Brain microvascular endothelial cell (primary cell): Measurements from ENCODE around the gene RSAD1.

Experiments
- DNase-seq: peaks from one replicate; pipeline ENCODE4 v3.0.0-alpha.2; 2020
- H3K27ac ChIP-seq: fragments of 250-450 bp; sonication (Bioruptor Pico); 2 replicates; pipeline ENCODE4 v1.5.1; 2020; ENCODE audit warnings: mild to moderate bottlenecking, moderate library complexity
- H3K27me3 ChIP-seq: fragments of 250-450 bp; sonication (Bioruptor Pico); replicated peaks from 2 replicates; pipeline ENCODE4 v1.5.1; 2020; ENCODE audit warnings: mild to moderate bottlenecking
- H3K36me3 ChIP-seq: fragments of 250-450 bp; sonication (Bioruptor Pico); replicated peaks from 2 replicates; pipeline ENCODE4 v1.5.1; 2020; ENCODE audit warnings: mild to moderate bottlenecking
- H3K4me3 ChIP-seq: 2 replicates; pipeline ENCODE4 v1.5.1; 2011; ENCODE audit warnings: low read depth, mild to moderate bottlenecking, control low read depth, low read length, moderate library complexity
- CTCF ChIP-seq: IDR thresholded peaks from 2 replicates; pipeline ENCODE4 v1.5.1; 2011; ENCODE audit warnings: low read depth, mild to moderate bottlenecking, moderate library complexity, low read length, control low read depth, inconsistent platforms; ENCODE audit errors: missing control alignments
- in situ Hi-C: cut with HindIII; loops from 2 replicates; pipeline ENCODE4 v1.10.0; 2017; ENCODE audit warnings: low sequenced_read_pairs, low pct_ligation_motif_present

The RSAD1 gene

GRCh38 chr17:50465171-50465570 lies 13.5 kb upstream of the RSAD1 start:
- Histone ChIP-seq H3K36me3 (no peaks in the 10 kb centered on the region), H3K4me3 (no peak overlapping the region), H3K27ac (no peak overlapping the region), H3K27me3 (peaks cover 21% of the 10 kb centered on the region)
- no peak for TF ChIP-seq CTCF
- in situ Hi-C loops, result no loop called here
- DNase-seq, result no peak

GRCh38 chr17:50465635-50466034 lies 13.0 kb upstream of the RSAD1 start:
- H3K27me3 ChIP-seq, result peaks cover 21% of the 10 kb centered on the region
- no peak overlapping the region for H3K4me3 ChIP-seq
- no peak for TF ChIP-seq CTCF
- in situ Hi-C loops, result no loop called here
- H3K27ac ChIP-seq, result no peak overlapping the region
- DNase-seq, result no peak
- no peaks in the 10 kb centered on the region for H3K36me3 ChIP-seq

- in situ Hi-C loops, result no loop called here
Measured at GRCh38 chr17:50466371-50467113, 12.1 kb upstream of the RSAD1 start.

GRCh38 chr17:50467114-50467854 lies 11.4 kb upstream of the RSAD1 start:
- no peak overlapping the region for H3K27ac ChIP-seq
- no peak for TF ChIP-seq CTCF
- no peak for DNase-seq
- peaks cover 21% of the 10 kb centered on the region for H3K27me3 ChIP-seq
- H3K4me3 ChIP-seq, result no peak overlapping the region
- in situ Hi-C loops, result no loop called here
- H3K36me3 ChIP-seq, result no peaks in the 10 kb centered on the region

More at GRCh38 chr17:50466371-50467113, 12.1 kb upstream of the RSAD1 start:
- Histone ChIP-seq H3K36me3 (no peaks in the 10 kb centered on the region), H3K27ac (no peak overlapping the region), H3K4me3 (no peak overlapping the region), H3K27me3 (peaks cover 21% of the 10 kb centered on the region)
- TF ChIP-seq CTCF, result no peak
- DNase-seq, result no peak

GRCh38 chr17:50467855-50468303 lies 10.8 kb upstream of the RSAD1 start:
- DNase-seq, result no peak
- TF ChIP-seq CTCF, result no peak
- in situ Hi-C loops, result no loop called here
- no peak overlapping the region for H3K27ac ChIP-seq
- no peaks in the 10 kb centered on the region for H3K36me3 ChIP-seq
- H3K4me3 ChIP-seq, result no peak overlapping the region
- peaks cover 21% of the 10 kb centered on the region for H3K27me3 ChIP-seq
